ENCODE measurements around the gene RNF121. TPM values are rescaled to one million over a fixed set of nuclear protein-coding genes. Genes with fewer than 3 reads are reported as not detected.

Gene RNF121
- total and polyA plus RNA-seq, 4 donors: 27.6 to 40.6 (median 34.2) TPM

DNA sequence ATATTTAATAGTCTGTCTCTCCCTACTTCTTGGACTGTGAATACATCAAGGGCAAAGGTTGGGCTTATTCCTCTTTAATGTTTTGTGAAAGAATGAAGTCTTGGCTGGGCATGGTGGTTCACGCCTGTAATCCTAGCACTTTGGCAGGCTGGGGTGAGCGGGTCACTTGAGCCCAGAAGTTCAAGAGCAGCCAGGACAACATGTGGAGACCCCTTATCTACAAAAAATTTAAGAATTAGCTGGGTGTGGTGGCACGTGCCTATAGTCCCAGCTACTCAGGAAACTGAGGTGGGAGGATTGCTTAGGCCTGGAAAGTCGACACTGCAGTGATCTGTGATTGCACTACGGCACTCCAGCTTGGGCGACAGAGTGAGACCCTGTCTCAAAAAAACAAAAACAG is 20.2 kb downstream of the RNF121 start:
- no peak for DNase-seq (ENCODE audit: low read depth in 4 of 6, low spot score in 6 of 6)
- H3K36me3 ChIP-seq (ENCODE audit: control insufficient read depth, insufficient read depth, low read length): peaks cover 4% of the 10 kb centered on the region
- WGBS (ENCODE audit: insufficient coverage): 100% methylated on average over 3 of the region's 6 CpGs

DNA sequence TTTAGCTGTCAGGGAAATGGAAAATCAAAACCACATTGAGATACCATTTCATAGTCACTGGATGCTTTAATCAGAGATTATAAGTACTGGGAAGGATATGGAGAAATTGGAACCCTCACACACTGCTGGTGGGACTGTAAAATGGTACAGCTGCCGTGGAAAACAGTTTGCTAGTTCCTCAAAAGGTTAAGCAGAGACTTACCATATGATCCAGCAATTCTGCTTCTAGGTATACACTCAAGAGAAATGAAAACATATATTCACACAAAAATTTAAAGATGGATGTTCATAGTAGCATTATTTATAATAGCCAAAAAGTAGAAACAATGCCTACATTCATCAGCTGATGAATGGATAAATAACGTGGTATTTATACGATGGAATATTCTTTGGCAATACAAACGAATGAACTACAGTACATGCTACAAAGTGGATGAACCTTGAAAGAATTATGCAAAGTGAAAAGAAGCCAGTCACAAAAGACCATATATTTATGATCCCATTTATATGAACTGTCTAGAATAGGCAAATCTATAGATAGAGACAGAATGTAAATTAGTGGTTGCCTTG is 23.0 kb downstream of the RNF121 start:
- DNase-seq (ENCODE audit: low read depth in 4 of 6, low spot score in 6 of 6): no peak

More for the DNA sequence above, 20.2 kb downstream of the RNF121 start:
- Histone ChIP-seq H3K4me3 (ENCODE audit: low read depth, low read length) (no peak overlapping the region), H3K4me1 (ENCODE audit: control insufficient read depth, insufficient read depth, low read length) (no peaks in the 10 kb centered on the region), H3K27ac (ENCODE audit: low read depth, low read length) (no peak overlapping the region), H3K27me3 (ENCODE audit: control insufficient read depth, insufficient read depth, low read length) (no peaks in the 10 kb centered on the region), H3K9me3 (ENCODE audit: control insufficient read depth, insufficient read depth, low read length) (no peaks in the 10 kb centered on the region)

DNA sequence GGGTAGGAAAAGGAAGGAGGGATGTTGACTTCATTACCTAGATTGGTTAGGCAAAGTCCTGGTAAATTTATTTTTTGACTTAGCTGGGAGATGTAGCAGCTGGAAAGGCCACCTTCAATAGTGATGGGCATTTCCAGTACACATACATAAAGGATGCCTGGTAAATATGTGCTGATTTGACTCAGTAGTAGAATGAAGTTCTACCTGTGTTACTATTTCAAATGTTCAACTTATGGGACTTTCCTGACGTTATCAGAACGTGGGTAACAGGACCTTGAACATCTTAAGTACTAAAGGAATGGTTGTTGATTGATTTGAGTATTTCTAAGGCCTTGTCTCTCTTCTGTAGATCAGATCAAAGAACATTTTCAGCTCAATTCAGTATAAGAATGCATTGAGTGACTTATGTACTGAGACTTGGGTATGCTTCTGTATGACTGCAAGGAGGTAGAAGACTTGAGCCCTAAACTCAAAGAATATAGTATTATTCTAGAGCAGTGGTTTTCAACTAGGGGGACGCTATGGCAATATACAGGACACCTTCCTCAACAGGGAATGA is 27.1 kb downstream of the RNF121 start:
- DNase-seq (ENCODE audit: low read depth in 4 of 6, low spot score in 6 of 6): no peak
- no peaks in the 10 kb centered on the region for H3K4me1 ChIP-seq (ENCODE audit: control insufficient read depth, insufficient read depth, low read length)
- no peaks in the 10 kb centered on the region for H3K27me3 ChIP-seq (ENCODE audit: control insufficient read depth, insufficient read depth, low read length)
- no peak overlapping the region for H3K27ac ChIP-seq (ENCODE audit: low read depth, low read length)
- no CpG with 5 or more reads among the region's 3 CpGs for WGBS (ENCODE audit: insufficient coverage)
- peaks cover 9% of the 10 kb centered on the region for H3K36me3 ChIP-seq (ENCODE audit: control insufficient read depth, insufficient read depth, low read length)
- H3K4me3 ChIP-seq (ENCODE audit: low read depth, low read length): no peak overlapping the region
- no peaks in the 10 kb centered on the region for H3K9me3 ChIP-seq (ENCODE audit: control insufficient read depth, insufficient read depth, low read length)

More for the DNA sequence above, 23.0 kb downstream of the RNF121 start:
- Histone ChIP-seq H3K27me3 (ENCODE audit: control insufficient read depth, insufficient read depth, low read length) (no peaks in the 10 kb centered on the region), H3K36me3 (ENCODE audit: control insufficient read depth, insufficient read depth, low read length) (peaks cover 4% of the 10 kb centered on the region), H3K4me1 (ENCODE audit: control insufficient read depth, insufficient read depth, low read length) (no peaks in the 10 kb centered on the region), H3K27ac (ENCODE audit: low read depth, low read length) (no peak overlapping the region), H3K9me3 (ENCODE audit: control insufficient read depth, insufficient read depth, low read length) (no peaks in the 10 kb centered on the region), H3K4me3 (ENCODE audit: low read depth, low read length) (no peak overlapping the region)
- WGBS (ENCODE audit: insufficient coverage): no CpG with 5 or more reads among the region's 4 CpGs

DNA sequence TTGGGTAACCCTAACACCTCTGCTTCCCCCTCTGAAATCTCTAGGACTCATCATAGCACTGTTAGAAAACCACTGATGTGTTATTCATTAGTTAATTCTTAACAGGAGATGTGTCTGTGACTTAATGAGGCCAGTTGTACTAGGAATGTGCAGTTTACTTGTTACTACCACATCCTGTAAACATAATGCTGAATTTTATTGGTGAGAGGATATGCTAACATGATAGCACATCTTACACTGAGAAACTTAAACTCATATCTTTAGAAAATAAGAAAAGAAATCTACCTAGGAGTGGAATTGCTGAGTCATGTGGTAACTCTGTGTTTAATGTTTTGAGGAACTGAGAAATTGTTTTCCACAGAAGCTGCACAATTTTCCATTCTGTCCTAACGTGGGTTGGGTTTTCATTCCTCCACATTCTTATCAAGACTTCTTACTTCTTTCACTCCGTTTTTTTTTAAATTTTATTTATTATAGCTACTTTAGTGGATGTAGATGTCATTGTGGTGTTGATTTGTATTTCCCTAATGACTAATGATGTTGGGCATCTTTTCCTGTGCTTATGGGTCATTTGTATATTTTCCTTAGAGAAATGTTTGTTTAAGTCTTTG is 33.7 kb downstream of the RNF121 start:
- WGBS (ENCODE audit: insufficient coverage): no CpG with 5 or more reads among the region's 2 CpGs
- DNase-seq (ENCODE audit: low read depth in 4 of 6, low spot score in 6 of 6): no peak
- Histone ChIP-seq H3K36me3 (ENCODE audit: control insufficient read depth, insufficient read depth, low read length) (peaks cover 18% of the 10 kb centered on the region), H3K27me3 (ENCODE audit: control insufficient read depth, insufficient read depth, low read length) (no peaks in the 10 kb centered on the region), H3K9me3 (ENCODE audit: control insufficient read depth, insufficient read depth, low read length) (no peaks in the 10 kb centered on the region), H3K4me3 (ENCODE audit: low read depth, low read length) (no peak overlapping the region), H3K4me1 (ENCODE audit: control insufficient read depth, insufficient read depth, low read length) (no peaks in the 10 kb centered on the region), H3K27ac (ENCODE audit: low read depth, low read length) (no peak overlapping the region)

DNA sequence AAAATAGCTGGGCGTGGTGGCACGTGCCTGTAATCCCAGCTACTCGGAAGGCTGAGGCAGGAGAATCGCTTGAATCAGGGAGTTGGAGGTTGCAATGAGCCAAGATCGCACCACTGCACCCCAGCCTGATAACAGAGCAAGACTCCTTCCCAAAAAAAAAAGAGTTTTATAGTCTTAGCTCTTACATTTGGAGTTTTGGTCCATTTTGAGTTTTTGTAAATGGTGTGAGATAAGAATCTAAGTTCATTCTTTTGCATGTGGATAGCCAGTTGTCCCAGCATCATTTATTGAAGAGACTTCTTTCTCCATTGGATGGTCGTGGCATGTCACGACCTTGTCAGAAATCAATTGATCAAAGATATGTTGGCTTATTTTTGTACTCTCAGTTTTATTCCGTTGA is 34.6 kb downstream of the RNF121 start:
- WGBS (ENCODE audit: insufficient coverage): 88% methylated on average over 4 of the region's 8 CpGs
- Histone ChIP-seq H3K9me3 (ENCODE audit: control insufficient read depth, insufficient read depth, low read length) (no peaks in the 10 kb centered on the region), H3K4me1 (ENCODE audit: control insufficient read depth, insufficient read depth, low read length) (no peaks in the 10 kb centered on the region), H3K27ac (ENCODE audit: low read depth, low read length) (no peak overlapping the region), H3K4me3 (ENCODE audit: low read depth, low read length) (no peak overlapping the region), H3K36me3 (ENCODE audit: control insufficient read depth, insufficient read depth, low read length) (peaks cover 21% of the 10 kb centered on the region), H3K27me3 (ENCODE audit: control insufficient read depth, insufficient read depth, low read length) (no peaks in the 10 kb centered on the region)
- DNase-seq (ENCODE audit: low read depth in 4 of 6, low spot score in 6 of 6): no peak

DNA sequence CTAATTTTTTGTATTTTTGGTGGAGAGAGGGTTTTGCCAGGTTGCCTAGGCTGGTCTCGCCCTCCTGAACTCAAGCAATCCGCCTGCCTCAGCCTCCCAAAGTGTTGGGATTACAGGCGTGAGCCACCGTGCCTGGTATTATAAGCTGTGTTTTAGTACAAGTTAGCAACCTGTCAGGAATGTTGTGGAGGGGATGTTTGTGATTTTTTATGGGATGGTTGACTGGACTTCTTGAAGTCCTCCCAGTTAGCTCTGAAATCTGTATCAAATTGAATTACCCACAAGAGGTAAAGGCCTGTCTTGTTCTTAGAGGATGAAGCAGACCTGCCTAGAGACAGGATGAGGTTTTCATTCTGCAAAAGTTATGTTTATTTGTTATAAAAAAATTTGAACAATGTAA is 35.8 kb downstream of the RNF121 start:
- Histone ChIP-seq H3K4me3 (ENCODE audit: low read depth, low read length) (no peak overlapping the region), H3K27me3 (ENCODE audit: control insufficient read depth, insufficient read depth, low read length) (no peaks in the 10 kb centered on the region), H3K4me1 (ENCODE audit: control insufficient read depth, insufficient read depth, low read length) (no peaks in the 10 kb centered on the region), H3K36me3 (ENCODE audit: control insufficient read depth, insufficient read depth, low read length) (peaks cover 21% of the 10 kb centered on the region), H3K9me3 (ENCODE audit: control insufficient read depth, insufficient read depth, low read length) (no peaks in the 10 kb centered on the region), H3K27ac (ENCODE audit: low read depth, low read length) (no peak overlapping the region)
- no peak for DNase-seq (ENCODE audit: low read depth in 4 of 6, low spot score in 6 of 6)
- 100% methylated on average over 2 of the region's 4 CpGs for WGBS (ENCODE audit: insufficient coverage)

DNA sequence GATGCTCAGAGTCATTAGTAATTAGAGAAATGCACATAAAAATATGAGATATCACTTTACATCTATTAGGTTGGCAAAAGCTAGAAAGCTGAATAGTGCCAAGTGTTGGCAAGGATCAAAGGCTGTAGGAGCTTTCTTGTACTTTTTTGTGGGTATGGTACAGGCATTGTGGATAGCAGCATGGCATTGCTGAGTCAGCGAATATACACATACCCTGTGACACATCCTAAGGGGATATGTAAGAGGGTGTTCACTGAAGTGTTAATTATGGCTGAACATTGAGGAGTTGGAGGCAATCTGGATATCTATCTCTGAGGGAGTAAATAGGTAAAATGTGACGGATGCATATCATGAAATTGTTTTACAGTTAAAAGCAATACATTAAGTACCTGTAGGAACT is 42.8 kb downstream of the RNF121 start:
- Histone ChIP-seq H3K9me3 (ENCODE audit: control insufficient read depth, insufficient read depth, low read length) (no peaks in the 10 kb centered on the region), H3K36me3 (ENCODE audit: control insufficient read depth, insufficient read depth, low read length) (peaks cover 6% of the 10 kb centered on the region), H3K4me3 (ENCODE audit: low read depth, low read length) (no peak overlapping the region), H3K27ac (ENCODE audit: low read depth, low read length) (no peak overlapping the region), H3K4me1 (ENCODE audit: control insufficient read depth, insufficient read depth, low read length) (no peaks in the 10 kb centered on the region), H3K27me3 (ENCODE audit: control insufficient read depth, insufficient read depth, low read length) (no peaks in the 10 kb centered on the region)
- no CpG with 5 or more reads among the region's 2 CpGs for WGBS (ENCODE audit: insufficient coverage)
- DNase-seq (ENCODE audit: low read depth in 4 of 6, low spot score in 6 of 6): no peak

DNA sequence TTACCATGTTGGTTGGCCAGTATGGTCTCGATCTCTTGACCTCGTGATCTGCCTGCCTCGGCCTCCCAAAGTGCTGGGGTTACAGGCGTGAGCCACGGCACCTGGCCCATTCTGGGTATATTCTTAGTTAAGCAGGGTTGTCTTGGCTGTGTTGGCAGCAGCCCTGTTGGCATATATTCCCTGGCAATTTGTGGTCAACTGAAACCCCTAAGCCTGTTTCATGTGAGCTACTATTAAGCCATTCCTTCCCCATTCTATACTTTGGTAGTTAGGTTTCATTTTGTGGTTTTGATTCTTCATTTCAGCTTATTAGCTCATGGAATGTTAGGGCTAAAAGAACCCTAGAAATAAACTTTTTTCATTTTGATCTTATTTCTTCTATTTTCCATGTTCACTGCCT is 47.7 kb downstream of the RNF121 start:
- 87% methylated on average over 3 of the region's 5 CpGs for WGBS (ENCODE audit: insufficient coverage)
- DNase-seq (ENCODE audit: low read depth in 4 of 6, low spot score in 6 of 6): no peak

DNA sequence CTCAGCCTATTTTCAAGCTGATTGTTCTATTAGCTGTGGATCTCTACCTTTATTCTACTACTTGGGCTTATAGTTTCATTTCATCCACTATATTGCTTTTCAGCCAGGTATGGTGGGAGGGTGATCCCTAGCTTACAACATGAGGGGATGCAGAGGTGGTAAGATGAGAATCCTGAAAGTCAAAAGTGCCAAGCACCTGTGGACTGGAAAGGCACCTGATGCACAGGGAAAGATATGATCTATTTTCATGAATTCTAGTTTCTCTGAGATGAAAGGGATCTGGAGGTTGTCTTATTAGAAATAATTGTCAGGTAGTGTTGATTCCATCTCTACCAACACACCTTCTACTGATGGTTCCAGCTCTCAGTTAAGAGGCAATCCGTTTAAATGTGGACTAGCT is 48.2 kb downstream of the RNF121 start:
- Histone ChIP-seq H3K9me3 (ENCODE audit: control insufficient read depth, insufficient read depth, low read length) (no peaks in the 10 kb centered on the region), H3K36me3 (ENCODE audit: control insufficient read depth, insufficient read depth, low read length) (peaks cover 6% of the 10 kb centered on the region), H3K27ac (ENCODE audit: low read depth, low read length) (no peak overlapping the region), H3K27me3 (ENCODE audit: control insufficient read depth, insufficient read depth, low read length) (no peaks in the 10 kb centered on the region), H3K4me1 (ENCODE audit: control insufficient read depth, insufficient read depth, low read length) (peaks cover 8% of the 10 kb centered on the region), H3K4me3 (ENCODE audit: low read depth, low read length) (no peak overlapping the region)
- WGBS (ENCODE audit: insufficient coverage): no CpG with 5 or more reads among the region's 1 CpG
- DNase-seq (ENCODE audit: low read depth in 4 of 6, low spot score in 6 of 6): no peak

More for the DNA sequence above, 47.7 kb downstream of the RNF121 start:
- no peaks in the 10 kb centered on the region for H3K9me3 ChIP-seq (ENCODE audit: control insufficient read depth, insufficient read depth, low read length)
- peaks cover 6% of the 10 kb centered on the region for H3K36me3 ChIP-seq (ENCODE audit: control insufficient read depth, insufficient read depth, low read length)
- no peak overlapping the region for H3K4me3 ChIP-seq (ENCODE audit: low read depth, low read length)
- H3K27ac ChIP-seq (ENCODE audit: low read depth, low read length): no peak overlapping the region
- H3K27me3 ChIP-seq (ENCODE audit: control insufficient read depth, insufficient read depth, low read length): no peaks in the 10 kb centered on the region
- H3K4me1 ChIP-seq (ENCODE audit: control insufficient read depth, insufficient read depth, low read length): peaks cover 8% of the 10 kb centered on the region

Measured in spinal cord (tissue), 10 donors.